A673 (cell line): ENCODE results near the gene ABCC5.

Experiments
- CTCF ChIP-seq: fragments of 300-800, 200-600 bp; sonication (generic); conservative IDR thresholded peaks from 2 replicates; pipeline ENCODE4 v1.5.1; 2017; ENCODE audit warnings: low read depth, mild to moderate bottlenecking, antibody characterized with exemption, low read length, moderate library complexity, mixed read lengths
- EZH2 ChIP-seq: fragments of 200-600 bp; sonication (generic); IDR thresholded peaks from 2 replicates; pipeline ENCODE4 v1.6.1; 2017; ENCODE audit warnings: borderline replicate concordance, low read depth, mild to moderate bottlenecking, mixed read lengths, antibody characterized with exemption, low read length; ENCODE audit not compliant: poor library complexity, severe bottlenecking

- TF ChIP-seq CTCF (no peak), EZH2 (no peak)
Measured at GRCh38 chr3:183987000-183987600, 30.6 kb downstream of the ABCC5 start.
